NB4 (cell line): ENCODE results near the gene SDR39U1.

ENCODE experiments used
- MYC ChIP-seq: IDR thresholded peaks from 2 replicates; pipeline ENCODE4 v1.6.1; 2011; ENCODE audit warnings: low read depth, low read length
- POLR2A ChIP-seq: IDR thresholded peaks from 2 replicates; pipeline ENCODE4 v1.6.1; 2011; ENCODE audit warnings: mild to moderate bottlenecking; ENCODE audit not compliant: insufficient read length; ENCODE audit errors: extremely low read depth
- TF ChIP-seq, protein P1 (sequence below): IDR thresholded peaks from one replicate; pipeline ENCODE4 v1.5.1; 2012; ENCODE audit warnings: low read depth, low read length
- TF ChIP-seq, protein P2 (sequence below): IDR thresholded peaks from 2 replicates; pipeline ENCODE4 v1.6.1; 2011; ENCODE audit warnings: low read depth, low read length

GRCh38 chr14:24456980-24457379 is 14.4 kb upstream of the SDR39U1 start:
- TF ChIP-seq, protein P1, sequence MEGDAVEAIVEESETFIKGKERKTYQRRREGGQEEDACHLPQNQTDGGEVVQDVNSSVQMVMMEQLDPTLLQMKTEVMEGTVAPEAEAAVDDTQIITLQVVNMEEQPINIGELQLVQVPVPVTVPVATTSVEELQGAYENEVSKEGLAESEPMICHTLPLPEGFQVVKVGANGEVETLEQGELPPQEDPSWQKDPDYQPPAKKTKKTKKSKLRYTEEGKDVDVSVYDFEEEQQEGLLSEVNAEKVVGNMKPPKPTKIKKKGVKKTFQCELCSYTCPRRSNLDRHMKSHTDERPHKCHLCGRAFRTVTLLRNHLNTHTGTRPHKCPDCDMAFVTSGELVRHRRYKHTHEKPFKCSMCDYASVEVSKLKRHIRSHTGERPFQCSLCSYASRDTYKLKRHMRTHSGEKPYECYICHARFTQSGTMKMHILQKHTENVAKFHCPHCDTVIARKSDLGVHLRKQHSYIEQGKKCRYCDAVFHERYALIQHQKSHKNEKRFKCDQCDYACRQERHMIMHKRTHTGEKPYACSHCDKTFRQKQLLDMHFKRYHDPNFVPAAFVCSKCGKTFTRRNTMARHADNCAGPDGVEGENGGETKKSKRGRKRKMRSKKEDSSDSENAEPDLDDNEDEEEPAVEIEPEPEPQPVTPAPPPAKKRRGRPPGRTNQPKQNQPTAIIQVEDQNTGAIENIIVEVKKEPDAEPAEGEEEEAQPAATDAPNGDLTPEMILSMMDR = no peak
- TF ChIP-seq MYC (no peak), POLR2A (no peak)
- TF ChIP-seq, protein P2, sequence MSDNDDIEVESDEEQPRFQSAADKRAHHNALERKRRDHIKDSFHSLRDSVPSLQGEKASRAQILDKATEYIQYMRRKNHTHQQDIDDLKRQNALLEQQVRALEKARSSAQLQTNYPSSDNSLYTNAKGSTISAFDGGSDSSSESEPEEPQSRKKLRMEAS = no peak
